GM12891 (cell line): ENCODE results near the gene SOCS6.

ENCODE experiments used
- DNase-seq: peaks from one replicate; pipeline ENCODE4 v3.0.0; 2011; ENCODE audit warnings: low spot score; ENCODE audit not compliant: insufficient read length
- FAIRE-seq: peaks from 2 replicates; lab custom pipeline; 2011; peaks lifted over from hg19 to GRCh38; lab: Jason Lieb, UNC
- PAX5 ChIP-seq: IDR thresholded peaks from 2 replicates; pipeline ENCODE4 v1.6.1; 2011; ENCODE audit warnings: low read length, moderate library complexity, mild to moderate bottlenecking; ENCODE audit not compliant: insufficient read depth, severe bottlenecking
- POLR2A ChIP-seq: IDR thresholded peaks from 2 replicates; pipeline ENCODE4 v1.6.1; 2011; ENCODE audit warnings: low read depth, low read length, control low read depth
- POU2F2 ChIP-seq: IDR thresholded peaks from 2 replicates; pipeline ENCODE4 v1.6.1; 2011; ENCODE audit warnings: low read depth, mild to moderate bottlenecking, control low read depth, low read length, moderate library complexity
- SPI1 ChIP-seq: IDR thresholded peaks from 2 replicates; pipeline ENCODE4 v1.6.1; 2011; ENCODE audit warnings: low read depth, low read length, control low read depth

The SOCS6 gene

GRCh38 chr18:70377857-70378701, 89.2 kb downstream of the SOCS6 start:
- FAIRE-seq (no peak), DNase-seq (no peak)
- no peak for TF ChIP-seq SPI1
- no peak for TF ChIP-seq PAX5
- TF ChIP-seq POU2F2 = no peak
- TF ChIP-seq POLR2A = no peak
